ENCODE results near the gene RPL35.

- TF ChIP-seq, protein P1, sequence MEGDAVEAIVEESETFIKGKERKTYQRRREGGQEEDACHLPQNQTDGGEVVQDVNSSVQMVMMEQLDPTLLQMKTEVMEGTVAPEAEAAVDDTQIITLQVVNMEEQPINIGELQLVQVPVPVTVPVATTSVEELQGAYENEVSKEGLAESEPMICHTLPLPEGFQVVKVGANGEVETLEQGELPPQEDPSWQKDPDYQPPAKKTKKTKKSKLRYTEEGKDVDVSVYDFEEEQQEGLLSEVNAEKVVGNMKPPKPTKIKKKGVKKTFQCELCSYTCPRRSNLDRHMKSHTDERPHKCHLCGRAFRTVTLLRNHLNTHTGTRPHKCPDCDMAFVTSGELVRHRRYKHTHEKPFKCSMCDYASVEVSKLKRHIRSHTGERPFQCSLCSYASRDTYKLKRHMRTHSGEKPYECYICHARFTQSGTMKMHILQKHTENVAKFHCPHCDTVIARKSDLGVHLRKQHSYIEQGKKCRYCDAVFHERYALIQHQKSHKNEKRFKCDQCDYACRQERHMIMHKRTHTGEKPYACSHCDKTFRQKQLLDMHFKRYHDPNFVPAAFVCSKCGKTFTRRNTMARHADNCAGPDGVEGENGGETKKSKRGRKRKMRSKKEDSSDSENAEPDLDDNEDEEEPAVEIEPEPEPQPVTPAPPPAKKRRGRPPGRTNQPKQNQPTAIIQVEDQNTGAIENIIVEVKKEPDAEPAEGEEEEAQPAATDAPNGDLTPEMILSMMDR (IDR thresholded peaks at IDR 0.05): no peak
- TF ChIP-seq POLR2A (IDR thresholded peaks at IDR 0.05) (no peak), EP300 (IDR thresholded peaks at IDR 0.05) (no peak)
Measured at GRCh38 chr9:124889006-124889405, 27.2 kb upstream of the RPL35 start.

Data from ovary (tissue), 3 donors.